CD4-positive, alpha-beta T cell treated with Interleukin-6 at 100 ng/mL for 8 hours (primary cell): ENCODE measurements around the gene PROK1.

Source experiments
- DNase-seq: peaks from one replicate; pipeline ENCODE4 v3.0.0-alpha.2; 2020; ENCODE audit warnings: mixed read lengths, low spot score

Gene PROK1

GRCh38 chr1:110488867-110489266 lies 37.9 kb downstream of the PROK1 start:
- no peak for DNase-seq

GRCh38 chr1:110489406-110489805 lies 38.5 kb downstream of the PROK1 start:
- no peak for DNase-seq

GRCh38 chr1:110489973-110490542 lies 39.1 kb downstream of the PROK1 start:
- no peak for DNase-seq

GRCh38 chr1:110490791-110491451 lies 40.0 kb downstream of the PROK1 start:
- no peak for DNase-seq

GRCh38 chr1:110492573-110492972 lies 41.6 kb downstream of the PROK1 start:
- no peak for DNase-seq

- no peak for DNase-seq
Measured at GRCh38 chr1:110493059-110493699, 42.2 kb downstream of the PROK1 start.

- no peak for DNase-seq
Measured at GRCh38 chr1:110494036-110494435, 43.1 kb downstream of the PROK1 start.

- no peak for DNase-seq
Measured at GRCh38 chr1:110494522-110495406, 43.8 kb downstream of the PROK1 start.

GRCh38 chr1:110495926-110496600 lies 45.1 kb downstream of the PROK1 start:
- DNase-seq: peak; percentile 68

GRCh38 chr1:110498270-110498669 lies 47.3 kb downstream of the PROK1 start:
- no peak for DNase-seq

GRCh38 chr1:110501488-110502132 lies 50.7 kb downstream of the PROK1 start:
- no peak for DNase-seq

GRCh38 chr1:110502402-110503151 lies 51.6 kb downstream of the PROK1 start:
- DNase-seq: no peak

GRCh38 chr1:110503471-110503870 lies 52.5 kb downstream of the PROK1 start:
- DNase-seq: no peak

GRCh38 chr1:110504226-110504625 lies 53.3 kb downstream of the PROK1 start:
- no peak for DNase-seq

- no peak for DNase-seq
Measured at GRCh38 chr1:110505596-110505995, 54.6 kb downstream of the PROK1 start.

GRCh38 chr1:110506541-110506940 lies 55.6 kb downstream of the PROK1 start:
- no peak for DNase-seq
